A549 (cell line): ENCODE results near the gene SEL1L3. TPM values are rescaled to one million over a fixed set of nuclear protein-coding genes. Genes with fewer than 3 reads are reported as not detected.
A peak's percentile ranks its signal among the peaks of the same experiment; 100 is the strongest.

Experiments used
- ATAC-seq, 2 experiments: fragments of 200-7000 bp in 1 of 2; fragments of >200 bp in 1 of 2; cut with Nextera tagmentation in 1 of 2; cut with Tn5 transposase in 1 of 2; 3 replicates each; pipeline versions ENCODE4 v1.8.0 to v1.9.1; 2018 to 2020; ENCODE audit warnings: mild to moderate bottlenecking in 1 of 2, moderate library complexity in 1 of 2
- CTCF ChIA-PET: fragments of 300-600 bp; sonication (Branson Sonifier 250); formaldehyde crosslinking; extraction: SDS; loops from one replicate; lab custom pipeline; 2021; ENCODE audit warnings: antibody characterized with exemption, inconsistent platforms; lab: Yijun Ruan, JAX
- POLR2A ChIA-PET: fragments of 350-600 bp; formaldehyde crosslinking; extraction: SDS; loops from one replicate; lab custom pipeline; 2021; ENCODE audit warnings: antibody characterized with exemption, inconsistent platforms; lab: Yijun Ruan, JAX
- DNase-seq, 2 experiments: peaks; one replicate each; pipeline versions ENCODE4 v3.0.0 to v3.0.0-alpha.2; 2011 to 2016; ENCODE audit warnings: low read depth in 1 of 2, low spot score in 1 of 2
- FAIRE-seq: peaks from 2 replicates; lab custom pipeline; 2011; peaks lifted over from hg19 to GRCh38; lab: Jason Lieb, UNC
- H3K27ac ChIP-seq, 2 experiments: fragments of >200 bp; sonication (Bioruptor Twin); formaldehyde crosslinking; 3 replicates each; pipeline ENCODE4 v1.5.1; 2016 to 2017
- H3K4me1 ChIP-seq: fragments of >200 bp; sonication (Bioruptor Twin); formaldehyde crosslinking; 3 replicates; pipeline ENCODE4 v1.6.1; 2016
- H3K4me2 ChIP-seq: fragments of >200 bp; sonication (Bioruptor Twin); formaldehyde crosslinking; 3 replicates; pipeline ENCODE4 v1.6.1; 2016
- H3K4me3 ChIP-seq: fragments of >200 bp; sonication (Bioruptor Twin); formaldehyde crosslinking; 3 replicates; pipeline ENCODE4 v1.5.1; 2016
- H3K9me3 ChIP-seq: fragments of >200 bp; sonication (Bioruptor Twin); formaldehyde crosslinking; 3 replicates; pipeline ENCODE4 v1.6.1; 2016
- EHF ChIP-seq: fragments of 250-450 bp; sonication (Bioruptor Pico); IDR thresholded peaks from 2 replicates; pipeline ENCODE4 v1.5.0; 2020; ENCODE audit warnings: mild to moderate bottlenecking
- EHMT2 ChIP-seq: fragments of 200-600 bp; sonication (generic); IDR thresholded peaks from 2 replicates; pipeline ENCODE4 v1.6.1; 2016; ENCODE audit warnings: antibody characterized with exemption, low read depth, mild to moderate bottlenecking, moderate library complexity
- FOSB ChIP-seq: fragments of 250-450 bp; sonication (Bioruptor Pico); IDR thresholded peaks from 2 replicates; pipeline ENCODE4 v1.5.0; 2020; ENCODE audit warnings: mild to moderate bottlenecking, moderate library complexity
- FOSL2 ChIP-seq, 2 experiments: fragments of 450-650 bp in 1 of 2; fragments of >200 bp in 1 of 2; sonication (Bioruptor Twin) in 1 of 2; formaldehyde crosslinking; IDR thresholded peaks; 2 replicates each; pipeline versions ENCODE4 v1.5.0 to v1.6.1; 2016 to 2020; ENCODE audit warnings: mild to moderate bottlenecking in 1 of 2, moderate library complexity in 1 of 2
- HDAC2 ChIP-seq: fragments of 200-600 bp; sonication (generic); IDR thresholded peaks from 2 replicates; pipeline ENCODE4 v1.6.1; 2016
- HEYL ChIP-seq: fragments of 250-450 bp; sonication (Bioruptor Pico); IDR thresholded peaks from 2 replicates; pipeline ENCODE4 v1.8.0; 2021; ENCODE audit warnings: mild to moderate bottlenecking, moderate library complexity
- HOXB13 ChIP-seq: fragments of 250-450 bp; sonication (Bioruptor Pico); IDR thresholded peaks from 2 replicates; pipeline ENCODE4 v1.5.0; 2020; ENCODE audit warnings: low read depth, mild to moderate bottlenecking, moderate library complexity
- MAFK ChIP-seq: fragments of 450-650 bp; IDR thresholded peaks from 2 replicates; pipeline ENCODE4 v1.6.1; 2014; ENCODE audit not compliant: partially characterized antibody
- NPAS2 ChIP-seq: fragments of 250-450 bp; sonication (Bioruptor Pico); IDR thresholded peaks from 2 replicates; pipeline ENCODE4 v1.8.0; 2022; ENCODE audit warnings: mild to moderate bottlenecking, moderate library complexity, borderline replicate concordance
- POLR2A ChIP-seq: IDR thresholded peaks from 2 replicates; pipeline ENCODE4 v1.6.1; 2012; ENCODE audit warnings: mild to moderate bottlenecking, low read length
- RARB ChIP-seq: fragments of 250-450 bp; sonication (Bioruptor Pico); IDR thresholded peaks from 2 replicates; pipeline ENCODE4 v1.8.0; 2021; ENCODE audit warnings: mild to moderate bottlenecking, moderate library complexity
- TFCP2L1 ChIP-seq: fragments of 250-450 bp; sonication (Bioruptor Pico); IDR thresholded peaks from 2 replicates; pipeline ENCODE4 v1.5.0; 2021; ENCODE audit warnings: mild to moderate bottlenecking
- TP53 ChIP-seq: fragments of 250-450 bp; sonication (Bioruptor Pico); IDR thresholded peaks from 2 replicates; pipeline ENCODE4 v1.5.0; 2021; ENCODE audit warnings: mild to moderate bottlenecking, moderate library complexity
- ZC3H11A ChIP-seq: fragments of 450-650 bp; IDR thresholded peaks from 2 replicates; pipeline ENCODE4 v1.6.1; 2014; ENCODE audit warnings: antibody characterized with exemption, mild to moderate bottlenecking
- ZSCAN20 ChIP-seq: fragments of 250-450 bp; sonication (Bioruptor Pico); IDR thresholded peaks from 2 replicates; pipeline ENCODE4 v1.8.0; 2022; ENCODE audit warnings: mild to moderate bottlenecking, moderate library complexity
- WGBS: methylation state at CpG from one replicate; pipeline ENCODE4 v1.1.6; 2017; ENCODE audit errors: missing lambda C conversion rate; 5-methylcytosine and 5-hydroxymethylcytosine counted together
- polyA plus RNA-seq, 4 experiments: library from polyadenylated mRNA; depleted of rRNA in 3 of 4; stranded (reverse); fragments of >200 nt; fragmentation: RNase III in 1 of 4; extraction: RNeasy Plus Mini Kit Qiagen cat#74134 plus additional on column Dnase treatment in 1 of 4; gene quantifications; 2 replicates in 3 of 4; 3 replicates in 1 of 4; pipeline ENCODE4 v1.2.3, GENCODE V29; 2011 to 2017
- TF ChIP-seq, protein P1 (sequence below): fragments of >200 bp; sonication (Bioruptor Twin); formaldehyde crosslinking; IDR thresholded peaks from 3 replicates; pipeline ENCODE4 v1.5.1; 2016
- TF ChIP-seq, protein P2 (sequence below): IDR thresholded peaks from 2 replicates; pipeline ENCODE4 v1.6.1; 2012; ENCODE audit warnings: low read depth, borderline replicate concordance
- TF ChIP-seq, protein P3 (sequence below): fragments of 450-650 bp; IDR thresholded peaks from 2 replicates; pipeline ENCODE4 v1.6.1; 2014; ENCODE audit warnings: antibody characterized with exemption
- TF ChIP-seq, protein P4 (sequence below): fragments of 200-600 bp; sonication (generic); IDR thresholded peaks from 2 replicates; pipeline ENCODE4 v1.6.1; 2016; ENCODE audit warnings: antibody characterized with exemption, mild to moderate bottlenecking, moderate library complexity
- TF ChIP-seq, protein P5 (sequence below): IDR thresholded peaks from 2 replicates; pipeline ENCODE4 v1.6.1; 2012
- TF ChIP-seq, protein P6 (sequence below): fragments of 150-350 bp; IDR thresholded peaks from 2 replicates; pipeline ENCODE4 v1.6.1; 2014; ENCODE audit warnings: low read depth, mild to moderate bottlenecking, low read length

The SEL1L3 gene
- polyA plus RNA-seq, 2 of the 4 experiments (the other 2 are of a cell fraction), result 26.1 to 27.0 TPM

DNA sequence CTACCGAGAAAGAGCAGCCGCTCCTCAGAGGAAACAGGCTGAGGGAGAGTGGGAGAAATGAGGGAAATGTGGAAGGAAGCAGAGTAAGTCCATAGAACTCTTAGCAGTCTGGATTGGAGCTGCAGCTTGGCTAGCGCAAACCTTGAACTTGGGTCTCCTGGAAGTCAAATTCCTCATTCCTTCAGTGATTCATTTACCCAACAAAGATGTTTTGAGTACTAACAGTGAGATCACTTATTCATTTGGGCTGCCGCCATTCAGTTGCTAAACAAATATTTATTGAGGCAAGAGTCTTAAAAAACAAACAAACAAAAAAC, 51.5 kb downstream of the SEL1L3 start:
- ChIA-PET POLR2A (no interaction called here), CTCF (interaction anchor here (1.0 kb wide), 1 partner anchor 19 kb away, joined by 4 read pairs; no protein-coding TSS in a partner anchor)
- H3K4me1 ChIP-seq, result peaks cover 81% of the 10 kb centered on the region
- WGBS, result 61% methylated on average over 4 of the region's 4 CpGs
- peak overlapping the region; percentile 41 to 76; a peak in 4 of 6 replicates for H3K27ac ChIP-seq
- DNase-seq (peak; percentile 16 to 67), FAIRE-seq (no peak), ATAC-seq (peak in 1 of 2 experiments; percentile 35; a peak in 3 of 6 replicates)
- no peaks in the 10 kb centered on the region for H3K9me3 ChIP-seq
- no peak overlapping the region for H3K4me3 ChIP-seq
- TF ChIP-seq, protein P1, sequence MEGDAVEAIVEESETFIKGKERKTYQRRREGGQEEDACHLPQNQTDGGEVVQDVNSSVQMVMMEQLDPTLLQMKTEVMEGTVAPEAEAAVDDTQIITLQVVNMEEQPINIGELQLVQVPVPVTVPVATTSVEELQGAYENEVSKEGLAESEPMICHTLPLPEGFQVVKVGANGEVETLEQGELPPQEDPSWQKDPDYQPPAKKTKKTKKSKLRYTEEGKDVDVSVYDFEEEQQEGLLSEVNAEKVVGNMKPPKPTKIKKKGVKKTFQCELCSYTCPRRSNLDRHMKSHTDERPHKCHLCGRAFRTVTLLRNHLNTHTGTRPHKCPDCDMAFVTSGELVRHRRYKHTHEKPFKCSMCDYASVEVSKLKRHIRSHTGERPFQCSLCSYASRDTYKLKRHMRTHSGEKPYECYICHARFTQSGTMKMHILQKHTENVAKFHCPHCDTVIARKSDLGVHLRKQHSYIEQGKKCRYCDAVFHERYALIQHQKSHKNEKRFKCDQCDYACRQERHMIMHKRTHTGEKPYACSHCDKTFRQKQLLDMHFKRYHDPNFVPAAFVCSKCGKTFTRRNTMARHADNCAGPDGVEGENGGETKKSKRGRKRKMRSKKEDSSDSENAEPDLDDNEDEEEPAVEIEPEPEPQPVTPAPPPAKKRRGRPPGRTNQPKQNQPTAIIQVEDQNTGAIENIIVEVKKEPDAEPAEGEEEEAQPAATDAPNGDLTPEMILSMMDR, result no peak
- TF ChIP-seq NPAS2 (CRISPR knock-in tag) (no peak), FOSL2 (IDR thresholded peaks at IDR 0.05) (no peak), FOSL2 (CRISPR knock-in tag; IDR thresholded peaks at IDR 0.05) (peak; percentile 47), ZSCAN20 (CRISPR knock-in tag) (no peak), ZC3H11A (no peak), MAFK (no peak), HEYL (CRISPR knock-in tag) (no peak), EHMT2 (no peak), RARB (no peak)
- peak overlapping the region; percentile 59 for H3K4me2 ChIP-seq

DNA sequence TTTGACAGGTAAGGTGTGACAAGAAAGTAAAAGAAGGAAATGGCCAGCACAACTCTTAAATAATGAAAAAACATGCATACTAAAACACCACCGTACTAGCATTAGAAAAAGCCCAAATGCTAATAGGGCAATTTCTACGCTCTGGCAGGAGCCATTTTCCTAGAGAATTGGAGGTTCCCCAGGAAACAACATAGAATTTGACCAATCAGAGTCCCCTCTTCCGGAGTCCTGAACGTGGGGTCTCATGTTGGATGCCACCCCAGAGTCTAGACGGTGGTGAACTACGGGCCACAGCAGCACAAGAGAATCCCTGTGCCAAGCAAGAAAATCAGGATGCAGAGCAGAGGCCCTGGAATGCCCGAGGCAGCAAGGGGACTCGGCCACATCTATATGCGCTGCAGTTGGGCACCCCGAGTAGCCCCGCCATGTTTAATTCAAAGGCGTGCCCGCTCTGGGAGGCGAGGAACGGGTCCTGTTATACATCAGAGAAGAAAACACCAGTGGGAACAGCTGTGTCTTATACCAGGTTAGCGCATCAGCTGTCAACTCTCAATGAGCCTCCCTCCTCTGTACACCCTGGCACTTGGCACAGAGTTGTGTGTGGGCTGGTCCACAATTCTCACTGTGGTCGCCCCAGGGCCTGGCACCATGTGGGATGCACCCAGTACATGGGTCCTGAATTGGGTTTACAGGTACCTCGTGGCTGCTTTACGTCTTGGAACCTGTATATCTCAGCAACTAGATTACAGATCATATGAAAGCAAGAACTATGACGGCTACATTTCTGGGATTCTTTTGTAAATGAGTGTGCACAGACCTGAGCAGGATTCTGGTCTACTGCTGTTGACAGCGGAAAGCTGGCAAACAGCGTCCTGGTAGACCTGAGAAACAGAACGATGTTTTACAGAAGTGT, 52.1 kb downstream of the SEL1L3 start:
- WGBS, result 92% methylated on average over 23 of the region's 23 CpGs
- FAIRE-seq, result no peak
- ATAC-seq, result peak in 1 of 2 experiments; percentile 4; a peak in 3 of 6 replicates
- Histone ChIP-seq H3K4me3 (no peak overlapping the region), H3K4me1 (peaks cover 75% of the 10 kb centered on the region), H3K9me3 (no peaks in the 10 kb centered on the region), H3K27ac (peak overlapping the region; percentile 41 to 76; a peak in 5 of 6 replicates), H3K4me2 (peak overlapping the region; percentile 59)
- ChIA-PET CTCF (interaction anchor here (1.0 kb wide), 1 partner anchor 19 kb away, joined by 4 read pairs; no protein-coding TSS in a partner anchor), POLR2A (no interaction called here)
- TF ChIP-seq HDAC2, result no peak
- TF ChIP-seq, protein P2, sequence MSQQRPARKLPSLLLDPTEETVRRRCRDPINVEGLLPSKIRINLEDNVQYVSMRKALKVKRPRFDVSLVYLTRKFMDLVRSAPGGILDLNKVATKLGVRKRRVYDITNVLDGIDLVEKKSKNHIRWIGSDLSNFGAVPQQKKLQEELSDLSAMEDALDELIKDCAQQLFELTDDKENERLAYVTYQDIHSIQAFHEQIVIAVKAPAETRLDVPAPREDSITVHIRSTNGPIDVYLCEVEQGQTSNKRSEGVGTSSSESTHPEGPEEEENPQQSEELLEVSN, result no peak
- TF ChIP-seq, protein P3, sequence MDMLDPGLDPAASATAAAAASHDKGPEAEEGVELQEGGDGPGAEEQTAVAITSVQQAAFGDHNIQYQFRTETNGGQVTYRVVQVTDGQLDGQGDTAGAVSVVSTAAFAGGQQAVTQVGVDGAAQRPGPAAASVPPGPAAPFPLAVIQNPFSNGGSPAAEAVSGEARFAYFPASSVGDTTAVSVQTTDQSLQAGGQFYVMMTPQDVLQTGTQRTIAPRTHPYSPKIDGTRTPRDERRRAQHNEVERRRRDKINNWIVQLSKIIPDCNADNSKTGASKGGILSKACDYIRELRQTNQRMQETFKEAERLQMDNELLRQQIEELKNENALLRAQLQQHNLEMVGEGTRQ, result no peak
- no peak for TF ChIP-seq FOSB (CRISPR knock-in tag)
- no peak for TF ChIP-seq HOXB13 (CRISPR knock-in tag)
- TF ChIP-seq ZSCAN20 (CRISPR knock-in tag), result no peak
- DNase-seq, result no peak

DNA sequence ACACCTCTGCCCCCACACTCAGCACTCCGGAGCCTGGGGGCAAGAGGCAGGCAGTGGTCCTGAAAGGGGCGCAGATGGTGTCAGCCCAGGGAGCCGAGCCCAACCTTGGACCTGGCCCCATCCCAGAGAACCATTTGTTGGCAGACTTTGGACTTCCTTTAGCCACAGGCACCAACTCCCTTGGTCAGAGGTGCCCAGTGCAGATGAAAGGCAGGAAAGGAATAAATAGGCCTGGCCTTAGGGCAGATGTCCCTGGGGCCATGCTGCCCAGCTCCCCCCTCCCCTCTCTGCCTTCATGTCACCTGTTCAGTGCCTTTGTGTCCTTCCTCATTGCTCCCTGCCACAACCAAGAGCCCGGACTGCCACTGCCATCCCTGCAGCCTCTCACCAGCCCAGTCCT, 52.8 kb downstream of the SEL1L3 start:
- peak overlapping the region in 1 of 2 experiments; percentile 76; a peak in 2 of 6 replicates for H3K27ac ChIP-seq
- TF ChIP-seq, protein P4, sequence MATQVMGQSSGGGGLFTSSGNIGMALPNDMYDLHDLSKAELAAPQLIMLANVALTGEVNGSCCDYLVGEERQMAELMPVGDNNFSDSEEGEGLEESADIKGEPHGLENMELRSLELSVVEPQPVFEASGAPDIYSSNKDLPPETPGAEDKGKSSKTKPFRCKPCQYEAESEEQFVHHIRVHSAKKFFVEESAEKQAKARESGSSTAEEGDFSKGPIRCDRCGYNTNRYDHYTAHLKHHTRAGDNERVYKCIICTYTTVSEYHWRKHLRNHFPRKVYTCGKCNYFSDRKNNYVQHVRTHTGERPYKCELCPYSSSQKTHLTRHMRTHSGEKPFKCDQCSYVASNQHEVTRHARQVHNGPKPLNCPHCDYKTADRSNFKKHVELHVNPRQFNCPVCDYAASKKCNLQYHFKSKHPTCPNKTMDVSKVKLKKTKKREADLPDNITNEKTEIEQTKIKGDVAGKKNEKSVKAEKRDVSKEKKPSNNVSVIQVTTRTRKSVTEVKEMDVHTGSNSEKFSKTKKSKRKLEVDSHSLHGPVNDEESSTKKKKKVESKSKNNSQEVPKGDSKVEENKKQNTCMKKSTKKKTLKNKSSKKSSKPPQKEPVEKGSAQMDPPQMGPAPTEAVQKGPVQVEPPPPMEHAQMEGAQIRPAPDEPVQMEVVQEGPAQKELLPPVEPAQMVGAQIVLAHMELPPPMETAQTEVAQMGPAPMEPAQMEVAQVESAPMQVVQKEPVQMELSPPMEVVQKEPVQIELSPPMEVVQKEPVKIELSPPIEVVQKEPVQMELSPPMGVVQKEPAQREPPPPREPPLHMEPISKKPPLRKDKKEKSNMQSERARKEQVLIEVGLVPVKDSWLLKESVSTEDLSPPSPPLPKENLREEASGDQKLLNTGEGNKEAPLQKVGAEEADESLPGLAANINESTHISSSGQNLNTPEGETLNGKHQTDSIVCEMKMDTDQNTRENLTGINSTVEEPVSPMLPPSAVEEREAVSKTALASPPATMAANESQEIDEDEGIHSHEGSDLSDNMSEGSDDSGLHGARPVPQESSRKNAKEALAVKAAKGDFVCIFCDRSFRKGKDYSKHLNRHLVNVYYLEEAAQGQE, result no peak
- no peak for TF ChIP-seq TP53 (CRISPR knock-in tag)
- no peak for TF ChIP-seq POLR2A
- TF ChIP-seq TFCP2L1 (CRISPR knock-in tag), result no peak
- no peak for TF ChIP-seq EHF
- no peak for TF ChIP-seq MAFK
- TF ChIP-seq, protein P5, sequence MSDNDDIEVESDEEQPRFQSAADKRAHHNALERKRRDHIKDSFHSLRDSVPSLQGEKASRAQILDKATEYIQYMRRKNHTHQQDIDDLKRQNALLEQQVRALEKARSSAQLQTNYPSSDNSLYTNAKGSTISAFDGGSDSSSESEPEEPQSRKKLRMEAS, result no peak
- TF ChIP-seq, protein P6, sequence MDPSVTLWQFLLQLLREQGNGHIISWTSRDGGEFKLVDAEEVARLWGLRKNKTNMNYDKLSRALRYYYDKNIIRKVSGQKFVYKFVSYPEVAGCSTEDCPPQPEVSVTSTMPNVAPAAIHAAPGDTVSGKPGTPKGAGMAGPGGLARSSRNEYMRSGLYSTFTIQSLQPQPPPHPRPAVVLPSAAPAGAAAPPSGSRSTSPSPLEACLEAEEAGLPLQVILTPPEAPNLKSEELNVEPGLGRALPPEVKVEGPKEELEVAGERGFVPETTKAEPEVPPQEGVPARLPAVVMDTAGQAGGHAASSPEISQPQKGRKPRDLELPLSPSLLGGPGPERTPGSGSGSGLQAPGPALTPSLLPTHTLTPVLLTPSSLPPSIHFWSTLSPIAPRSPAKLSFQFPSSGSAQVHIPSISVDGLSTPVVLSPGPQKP, result no peak
- no peak for TF ChIP-seq ZSCAN20 (CRISPR knock-in tag)
- TF ChIP-seq, all 56 proteins: peak for 0
- Histone ChIP-seq H3K4me1 (peaks cover 67% of the 10 kb centered on the region), H3K4me2 (no peak overlapping the region), H3K4me3 (no peak overlapping the region), H3K9me3 (no peaks in the 10 kb centered on the region)
- no peak for FAIRE-seq
- ChIA-PET CTCF (no interaction called here), POLR2A (no interaction called here)
- DNase-seq, result no peak
- no peak for ATAC-seq
- 92% methylated on average over 1 of the region's 4 CpGs for WGBS
